IMR-90 (cell line): Measurements from ENCODE around the gene CELSR2.

Experiments used
- CHD1 ChIP-seq: IDR thresholded peaks from 2 replicates; pipeline ENCODE4 v1.6.1; 2012; ENCODE audit warnings: low read depth, low read length, improper control_type of control experiment
- TF ChIP-seq, protein P1 (sequence below): fragments of 150-350 bp; IDR thresholded peaks from 2 replicates; pipeline ENCODE4 v1.6.1; 2017; ENCODE audit warnings: mild to moderate bottlenecking, antibody characterized with exemption, low read length, low read depth

DNA sequence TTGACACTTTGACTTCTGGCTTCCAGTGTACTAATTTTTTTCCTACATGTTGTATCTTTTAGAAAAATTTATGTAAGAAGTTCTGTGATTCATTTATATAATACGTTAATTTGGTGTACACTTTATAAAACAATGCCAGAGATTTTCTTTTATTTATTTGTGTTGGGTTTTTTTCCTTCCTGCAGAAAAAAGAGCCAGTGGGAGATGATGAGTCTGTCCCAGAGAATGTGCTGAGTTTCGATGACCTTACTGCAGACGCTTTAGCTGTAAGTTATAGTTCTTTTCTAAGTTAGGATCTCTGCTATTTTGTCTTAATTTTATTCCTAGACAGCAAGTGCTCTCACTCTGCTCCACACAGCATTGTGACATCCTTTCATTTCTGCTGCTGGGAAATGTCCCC is 21.2 kb upstream of the CELSR2 start:
- TF ChIP-seq, protein P1, sequence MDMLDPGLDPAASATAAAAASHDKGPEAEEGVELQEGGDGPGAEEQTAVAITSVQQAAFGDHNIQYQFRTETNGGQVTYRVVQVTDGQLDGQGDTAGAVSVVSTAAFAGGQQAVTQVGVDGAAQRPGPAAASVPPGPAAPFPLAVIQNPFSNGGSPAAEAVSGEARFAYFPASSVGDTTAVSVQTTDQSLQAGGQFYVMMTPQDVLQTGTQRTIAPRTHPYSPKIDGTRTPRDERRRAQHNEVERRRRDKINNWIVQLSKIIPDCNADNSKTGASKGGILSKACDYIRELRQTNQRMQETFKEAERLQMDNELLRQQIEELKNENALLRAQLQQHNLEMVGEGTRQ = no peak
- no peak for TF ChIP-seq CHD1
